ENCODE results near the gene SLC8A3.
A peak's percentile ranks its signal among the peaks of the same experiment; 100 is the strongest.
"Not testable (repeated sequence)": the region's sequence is repeated elsewhere in the genome, so short reads cannot be mapped to it uniquely, and the experiment has no call there.

SLC8A3 gene

GRCh38 chr14:70188659-70189455, at the start of gene SLC8A3:
Gene SLC8A3, minus strand, starts transcription at chr14:70188951. Its CDS starts 20,529 bp downstream, at chr14:70168422.
- DNase-seq (ENCODE audit: low spot score): peak; percentile 44

- DNase-seq (ENCODE audit: low spot score): no peak
These were observed 49.0 kb upstream of the SLC8A3 start for GRCh38 chr14:70237710-70238109.

- DNase-seq (ENCODE audit: low spot score): no peak
These were observed 45.6 kb upstream of the SLC8A3 start for GRCh38 chr14:70234066-70234950.

- not testable (repeated sequence) for DNase-seq (ENCODE audit: low spot score)
These were observed 43.2 kb upstream of the SLC8A3 start for GRCh38 chr14:70231756-70232544.

- DNase-seq (ENCODE audit: low spot score): not testable (repeated sequence)
These were observed 41.3 kb upstream of the SLC8A3 start for GRCh38 chr14:70229877-70230640.

- no peak for DNase-seq (ENCODE audit: low spot score)
These were observed 25.1 kb upstream of the SLC8A3 start for GRCh38 chr14:70213721-70214282.

- no peak for DNase-seq (ENCODE audit: low spot score)
These were observed 24.0 kb upstream of the SLC8A3 start for GRCh38 chr14:70212752-70213151.

GRCh38 chr14:70208380-70208779, 19.6 kb upstream of the SLC8A3 start:
- no peak for DNase-seq (ENCODE audit: low spot score)

GRCh38 chr14:70203686-70204085, 14.9 kb upstream of the SLC8A3 start:
- DNase-seq (ENCODE audit: low spot score): no peak

- DNase-seq (ENCODE audit: low spot score): no peak
These were observed 13.2 kb upstream of the SLC8A3 start for GRCh38 chr14:70201994-70202393.

- no peak for DNase-seq (ENCODE audit: low spot score)
These were observed 4.6 kb upstream of the SLC8A3 start for GRCh38 chr14:70193396-70193795.

- no peak for DNase-seq (ENCODE audit: low spot score)
These were observed 4.2 kb upstream of the SLC8A3 start for GRCh38 chr14:70192915-70193314.

- no peak for DNase-seq (ENCODE audit: low spot score)
These were observed 1.4 kb upstream of the SLC8A3 start for GRCh38 chr14:70190156-70190555.

- no peak for DNase-seq (ENCODE audit: low spot score)
These were observed 816 bp upstream of the SLC8A3 start for GRCh38 chr14:70189456-70190077.

GRCh38 chr14:70188322-70188658, 461 bp downstream of the SLC8A3 start:
- no peak for DNase-seq (ENCODE audit: low spot score)

GRCh38 chr14:70186900-70187451, 1.8 kb downstream of the SLC8A3 start:
- peak; percentile 33 for DNase-seq (ENCODE audit: low spot score)

GRCh38 chr14:70183991-70184390, 4.8 kb downstream of the SLC8A3 start:
- DNase-seq (ENCODE audit: low spot score): no peak

GRCh38 chr14:70181276-70181675, 7.5 kb downstream of the SLC8A3 start:
- DNase-seq (ENCODE audit: low spot score): no peak

- no peak for DNase-seq (ENCODE audit: low spot score)
These were observed 8.0 kb downstream of the SLC8A3 start for GRCh38 chr14:70180718-70181117.

GRCh38 chr14:70177081-70177800, 11.5 kb downstream of the SLC8A3 start:
- DNase-seq (ENCODE audit: low spot score): no peak

Data from kidney capillary endothelial cell (primary cell).